HepG2 (cell line): ENCODE data around the gene CITED2. TPM values are rescaled to one million over a fixed set of nuclear protein-coding genes. Genes with fewer than 3 reads are reported as not detected.

Experiments
- CEBPB ChIP-seq: IDR thresholded peaks from 2 replicates; pipeline ENCODE4 v1.6.1; 2011; ENCODE audit warnings: low read depth, low read length, improper control_type of control experiment, borderline replicate concordance
- DPF2 ChIP-seq: sonication (generic); formaldehyde crosslinking; IDR thresholded peaks from 2 replicates; pipeline ENCODE4 v1.4.0; 2020; ENCODE audit warnings: mild to moderate bottlenecking, low read depth, missing genetic modification reagents, borderline replicate concordance
- FOXA3 ChIP-seq: IDR thresholded peaks from 2 replicates; pipeline ENCODE4 v1.6.1; 2016; ENCODE audit warnings: missing genetic modification reagents, missing compliant biosample characterization
- FOXK1 ChIP-seq: sonication (generic); formaldehyde crosslinking; IDR thresholded peaks from 2 replicates; pipeline ENCODE4 v1.4.0; 2020; ENCODE audit warnings: low read depth, missing genetic modification reagents, borderline replicate concordance
- MXD4 ChIP-seq: IDR thresholded peaks from 2 replicates; pipeline ENCODE4 v1.6.1; 2016; ENCODE audit warnings: mild to moderate bottlenecking, missing biosample characterization, missing genetic modification reagents
- NCOA2 ChIP-seq: sonication (generic); formaldehyde crosslinking; IDR thresholded peaks from 2 replicates; pipeline ENCODE4 v1.8.0; 2022; ENCODE audit warnings: inconsistent platforms
- NR2C2 ChIP-seq: sonication (generic); formaldehyde crosslinking; IDR thresholded peaks from 2 replicates; pipeline ENCODE4 v1.4.0; 2020; ENCODE audit warnings: missing genetic modification reagents, mild to moderate bottlenecking, moderate library complexity, borderline replicate concordance
- SIX1 ChIP-seq: sonication (generic); formaldehyde crosslinking; IDR thresholded peaks from 2 replicates; pipeline ENCODE4 v1.4.0; 2020; ENCODE audit warnings: missing genetic modification reagents, borderline replicate concordance
- TERF1 ChIP-seq: sonication (generic); formaldehyde crosslinking; IDR thresholded peaks from 2 replicates; pipeline ENCODE4 v1.8.0; 2022; ENCODE audit warnings: mild to moderate bottlenecking, missing genetic modification reagents, moderate library complexity
- XBP1 ChIP-seq: sonication (generic); formaldehyde crosslinking; IDR thresholded peaks from 2 replicates; pipeline ENCODE4 v1.5.0; 2020; ENCODE audit warnings: missing genetic modification reagents
- ZBTB7A ChIP-seq: sonication (generic); formaldehyde crosslinking; IDR thresholded peaks from 2 replicates; pipeline ENCODE4 v1.8.0; 2022; ENCODE audit warnings: mild to moderate bottlenecking, missing genetic modification reagents
- ZMYM4 ChIP-seq: sonication (generic); formaldehyde crosslinking; IDR thresholded peaks from 2 replicates; pipeline ENCODE4 v1.8.1; 2023; ENCODE audit warnings: mild to moderate bottlenecking, missing genetic modification reagents
- ZNF350 ChIP-seq: sonication (generic); formaldehyde crosslinking; IDR thresholded peaks from 2 replicates; pipeline ENCODE4 v1.4.0; 2020; ENCODE audit warnings: mild to moderate bottlenecking, low read depth, missing genetic modification reagents, borderline replicate concordance
- ZNF451 ChIP-seq: sonication (generic); formaldehyde crosslinking; IDR thresholded peaks from 2 replicates; pipeline ENCODE4 v1.5.0; 2020; ENCODE audit warnings: mild to moderate bottlenecking, missing genetic modification reagents
- ZNF605 ChIP-seq: sonication (generic); formaldehyde crosslinking; IDR thresholded peaks from 2 replicates; pipeline ENCODE4 v1.8.0; 2022; ENCODE audit warnings: mild to moderate bottlenecking, missing genetic modification reagents
- polyA plus RNA-seq, 8 experiments: library from polyadenylated mRNA; depleted of rRNA in 3 of 8; stranded (reverse) in 7 of 8; unstranded in 1 of 8; fragments of >200 nt; fragmentation: Illumina TruSeq in 4 of 8; extraction: Trizol in 4 of 8; gene quantifications; 2 replicates each; pipeline versions ENCODE4 v1.2.1 to v1.2.3, GENCODE V29; 2011 to 2016; ENCODE audit warnings: low read depth in 4 of 8, missing spikeins in 1 of 8, mixed read lengths in 1 of 8; ENCODE audit not compliant: insufficient read depth in 1 of 8
- total RNA-seq, 5 experiments: library from RNA; depleted of rRNA; stranded (reverse); fragments of >200 nt; fragmentation: Illumina TruSeq; extraction: Trizol; gene quantifications; 2 replicates each; pipeline ENCODE4 v1.2.3, GENCODE V29; 2016; ENCODE audit warnings: low read depth in 1 of 5
- TF ChIP-seq, protein P1 (sequence below): sonication (generic); formaldehyde crosslinking; IDR thresholded peaks from 2 replicates; pipeline ENCODE4 v1.4.0; 2020; ENCODE audit warnings: missing genetic modification reagents
- TF ChIP-seq, protein P2 (sequence below): sonication (generic); formaldehyde crosslinking; IDR thresholded peaks from 2 replicates; pipeline ENCODE4 v1.4.0; 2020; ENCODE audit warnings: missing genetic modification reagents, borderline replicate concordance
- TF ChIP-seq, protein P3 (sequence below): conservative IDR thresholded peaks from 2 replicates; pipeline ENCODE4 v1.6.1; 2018; ENCODE audit warnings: missing genetic modification reagents
- TF ChIP-seq, protein P4 (sequence below): sonication (generic); formaldehyde crosslinking; IDR thresholded peaks from 2 replicates; pipeline ENCODE4 v1.4.0; 2020; ENCODE audit warnings: missing genetic modification reagents

Gene CITED2
- total and polyA plus RNA-seq, 2 of the 13 experiments (the other 11 are each of a cell fraction or from before 2014, with no cell fraction given) = 17.6 to 57.2 TPM

DNA sequence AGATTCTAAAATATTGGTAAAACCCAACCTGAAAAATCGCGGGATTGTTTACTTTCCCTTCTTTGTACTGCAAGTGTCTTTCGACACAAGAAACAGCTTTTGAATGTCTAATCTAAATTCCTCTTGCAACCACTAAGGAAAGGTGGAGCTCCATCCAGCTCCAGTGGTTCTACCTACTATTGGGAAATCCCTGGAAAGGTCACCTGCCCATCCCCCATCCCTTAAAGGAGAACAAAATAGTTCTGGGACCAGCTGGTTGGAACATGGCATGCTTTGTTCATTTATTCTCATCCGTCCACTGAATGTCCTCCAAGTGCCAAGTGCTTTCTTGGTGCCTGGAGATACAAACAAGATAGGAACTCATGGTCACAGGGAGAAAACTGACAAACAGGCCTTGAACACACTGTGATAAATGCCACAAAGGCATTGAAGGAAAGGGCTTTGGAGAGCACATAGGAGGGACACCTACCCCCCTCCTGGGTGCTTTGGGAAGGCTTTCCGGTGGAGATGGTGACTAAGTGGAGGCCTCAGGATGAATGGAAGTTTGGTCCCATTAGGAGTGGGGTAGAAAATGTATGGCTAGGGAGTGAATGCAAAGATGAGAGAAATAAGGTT, 2.3 kb upstream of the CITED2 start (continued):
- TF ChIP-seq FOXK1 (CRISPR knock-in tag) = no peak
- peak; percentile 66 for TF ChIP-seq ZMYM4 (CRISPR knock-in tag)
- 0 out of 2 replicates have a peak, but pooled peaks have one; percentile 39 for TF ChIP-seq NR2C2 (CRISPR knock-in tag)
- peak; percentile 33; the same call in 1 of the 2 replicates for TF ChIP-seq ZNF605 (CRISPR knock-in tag)
- TF ChIP-seq ZNF350 (CRISPR knock-in tag) = 0 out of 2 replicates have a peak, but pooled peaks have one; percentile 34
- TF ChIP-seq, protein P1, sequence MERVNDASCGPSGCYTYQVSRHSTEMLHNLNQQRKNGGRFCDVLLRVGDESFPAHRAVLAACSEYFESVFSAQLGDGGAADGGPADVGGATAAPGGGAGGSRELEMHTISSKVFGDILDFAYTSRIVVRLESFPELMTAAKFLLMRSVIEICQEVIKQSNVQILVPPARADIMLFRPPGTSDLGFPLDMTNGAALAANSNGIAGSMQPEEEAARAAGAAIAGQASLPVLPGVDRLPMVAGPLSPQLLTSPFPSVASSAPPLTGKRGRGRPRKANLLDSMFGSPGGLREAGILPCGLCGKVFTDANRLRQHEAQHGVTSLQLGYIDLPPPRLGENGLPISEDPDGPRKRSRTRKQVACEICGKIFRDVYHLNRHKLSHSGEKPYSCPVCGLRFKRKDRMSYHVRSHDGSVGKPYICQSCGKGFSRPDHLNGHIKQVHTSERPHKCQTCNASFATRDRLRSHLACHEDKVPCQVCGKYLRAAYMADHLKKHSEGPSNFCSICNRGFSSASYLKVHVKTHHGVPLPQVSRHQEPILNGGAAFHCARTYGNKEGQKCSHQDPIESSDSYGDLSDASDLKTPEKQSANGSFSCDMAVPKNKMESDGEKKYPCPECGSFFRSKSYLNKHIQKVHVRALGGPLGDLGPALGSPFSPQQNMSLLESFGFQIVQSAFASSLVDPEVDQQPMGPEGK (CRISPR knock-in tag) = no peak; the same call in 1 of the 2 replicates
- TF ChIP-seq CEBPB = peak; percentile 79
- peak; percentile 21; the same call in 1 of the 2 replicates for TF ChIP-seq NCOA2 (CRISPR knock-in tag)
- peak; percentile 13; the same call in 1 of the 2 replicates for TF ChIP-seq DPF2 (CRISPR knock-in tag)
- TF ChIP-seq FOXA3 = 0 out of 2 replicates have a peak, but pooled peaks have one; percentile 27
- TF ChIP-seq, protein P2, sequence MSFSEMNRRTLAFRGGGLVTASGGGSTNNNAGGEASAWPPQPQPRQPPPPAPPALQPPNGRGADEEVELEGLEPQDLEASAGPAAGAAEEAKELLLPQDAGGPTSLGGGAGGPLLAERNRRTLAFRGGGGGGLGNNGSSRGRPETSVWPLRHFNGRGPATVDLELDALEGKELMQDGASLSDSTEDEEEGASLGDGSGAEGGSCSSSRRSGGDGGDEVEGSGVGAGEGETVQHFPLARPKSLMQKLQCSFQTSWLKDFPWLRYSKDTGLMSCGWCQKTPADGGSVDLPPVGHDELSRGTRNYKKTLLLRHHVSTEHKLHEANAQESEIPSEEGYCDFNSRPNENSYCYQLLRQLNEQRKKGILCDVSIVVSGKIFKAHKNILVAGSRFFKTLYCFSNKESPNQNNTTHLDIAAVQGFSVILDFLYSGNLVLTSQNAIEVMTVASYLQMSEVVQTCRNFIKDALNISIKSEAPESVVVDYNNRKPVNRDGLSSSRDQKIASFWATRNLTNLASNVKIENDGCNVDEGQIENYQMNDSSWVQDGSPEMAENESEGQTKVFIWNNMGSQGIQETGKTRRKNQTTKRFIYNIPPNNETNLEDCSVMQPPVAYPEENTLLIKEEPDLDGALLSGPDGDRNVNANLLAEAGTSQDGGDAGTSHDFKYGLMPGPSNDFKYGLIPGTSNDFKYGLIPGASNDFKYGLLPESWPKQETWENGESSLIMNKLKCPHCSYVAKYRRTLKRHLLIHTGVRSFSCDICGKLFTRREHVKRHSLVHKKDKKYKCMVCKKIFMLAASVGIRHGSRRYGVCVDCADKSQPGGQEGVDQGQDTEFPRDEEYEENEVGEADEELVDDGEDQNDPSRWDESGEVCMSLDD (CRISPR knock-in tag) = no peak
- no peak for TF ChIP-seq SIX1 (CRISPR knock-in tag)
- TF ChIP-seq TERF1 (CRISPR knock-in tag) = no peak
- no peak for TF ChIP-seq ZBTB7A (CRISPR knock-in tag)
- no peak for TF ChIP-seq ZNF451 (CRISPR knock-in tag)
- peak; percentile 53; the same call in 1 of the 2 replicates for TF ChIP-seq MXD4
- TF ChIP-seq, protein P3, sequence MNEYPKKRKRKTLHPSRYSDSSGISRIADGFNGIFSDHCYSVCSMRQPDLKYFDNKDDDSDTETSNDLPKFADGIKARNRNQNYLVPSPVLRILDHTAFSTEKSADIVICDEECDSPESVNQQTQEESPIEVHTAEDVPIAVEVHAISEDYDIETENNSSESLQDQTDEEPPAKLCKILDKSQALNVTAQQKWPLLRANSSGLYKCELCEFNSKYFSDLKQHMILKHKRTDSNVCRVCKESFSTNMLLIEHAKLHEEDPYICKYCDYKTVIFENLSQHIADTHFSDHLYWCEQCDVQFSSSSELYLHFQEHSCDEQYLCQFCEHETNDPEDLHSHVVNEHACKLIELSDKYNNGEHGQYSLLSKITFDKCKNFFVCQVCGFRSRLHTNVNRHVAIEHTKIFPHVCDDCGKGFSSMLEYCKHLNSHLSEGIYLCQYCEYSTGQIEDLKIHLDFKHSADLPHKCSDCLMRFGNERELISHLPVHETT (CRISPR knock-in tag) = no peak
- TF ChIP-seq, protein P4, sequence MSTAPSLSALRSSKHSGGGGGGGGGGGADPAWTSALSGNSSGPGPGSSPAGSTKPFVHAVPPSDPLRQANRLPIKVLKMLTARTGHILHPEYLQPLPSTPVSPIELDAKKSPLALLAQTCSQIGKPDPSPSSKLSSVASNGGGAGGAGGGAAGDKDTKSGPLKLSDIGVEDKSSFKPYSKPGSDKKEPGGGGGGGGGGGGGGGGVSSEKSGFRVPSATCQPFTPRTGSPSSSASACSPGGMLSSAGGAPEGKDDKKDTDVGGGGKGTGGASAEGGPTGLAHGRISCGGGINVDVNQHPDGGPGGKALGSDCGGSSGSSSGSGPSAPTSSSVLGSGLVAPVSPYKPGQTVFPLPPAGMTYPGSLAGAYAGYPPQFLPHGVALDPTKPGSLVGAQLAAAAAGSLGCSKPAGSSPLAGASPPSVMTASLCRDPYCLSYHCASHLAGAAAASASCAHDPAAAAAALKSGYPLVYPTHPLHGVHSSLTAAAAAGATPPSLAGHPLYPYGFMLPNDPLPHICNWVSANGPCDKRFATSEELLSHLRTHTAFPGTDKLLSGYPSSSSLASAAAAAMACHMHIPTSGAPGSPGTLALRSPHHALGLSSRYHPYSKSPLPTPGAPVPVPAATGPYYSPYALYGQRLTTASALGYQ = 0 out of 2 replicates have a peak, but pooled peaks have one; percentile 20
- no peak for TF ChIP-seq XBP1 (CRISPR knock-in tag)
